Astrocyte (in vitro differentiated cells and primary cell): ENCODE measurements around the gene PYGM. TPM values are rescaled to one million over a fixed set of nuclear protein-coding genes. Genes with fewer than 3 reads are reported as not detected.
A peak's percentile ranks its signal among the peaks of the same experiment; 100 is the strongest.

Experiments used
- DNase-seq: peaks from one replicate; pipeline ENCODE4 v3.0.0-alpha.2; 2010; ENCODE audit warnings: low read depth
- FAIRE-seq: peaks from 2 replicates; lab custom pipeline; 2011; peaks lifted over from hg19 to GRCh38; lab: Jason Lieb, UNC
- H2AFZ ChIP-seq: 2 replicates; pipeline ENCODE4 v1.6.0; 2012; ENCODE audit warnings: low read depth, low read length, inconsistent platforms
- H3K27ac ChIP-seq: 2 replicates; pipeline ENCODE4 v1.5.1; 2011; ENCODE audit warnings: low read depth, low read length, inconsistent platforms
- H3K27me3 ChIP-seq: 2 replicates; pipeline ENCODE4 v1.6.0; 2011; ENCODE audit warnings: low read length, inconsistent platforms; ENCODE audit not compliant: insufficient read depth
- H3K36me3 ChIP-seq: 2 replicates; pipeline ENCODE4 v1.5.1; 2011; ENCODE audit warnings: low read length, inconsistent platforms; ENCODE audit not compliant: insufficient read depth
- H3K4me1 ChIP-seq: 2 replicates; pipeline ENCODE4 v1.5.1; 2011; ENCODE audit warnings: low read length, inconsistent platforms; ENCODE audit not compliant: insufficient read depth
- H3K4me2 ChIP-seq: 2 replicates; pipeline ENCODE4 v1.6.0; 2012; ENCODE audit warnings: low read length, inconsistent platforms
- H3K4me3 ChIP-seq: 2 replicates; pipeline ENCODE4 v1.5.1; 2011; ENCODE audit warnings: low read depth, mild to moderate bottlenecking, low read length, inconsistent platforms; ENCODE audit not compliant: insufficient read depth
- H3K79me2 ChIP-seq: 2 replicates; pipeline ENCODE4 v1.6.0; 2012; ENCODE audit warnings: mild to moderate bottlenecking, low read length, inconsistent platforms; ENCODE audit not compliant: insufficient read depth
- H3K9ac ChIP-seq: 2 replicates; pipeline ENCODE4 v1.6.0; 2012; ENCODE audit warnings: mild to moderate bottlenecking, low read length, inconsistent platforms
- H3K9me3 ChIP-seq: 2 replicates; pipeline ENCODE4 v1.5.1; 2012; ENCODE audit warnings: low read depth, mild to moderate bottlenecking, low read length, inconsistent platforms; ENCODE audit not compliant: insufficient read depth
- H4K20me1 ChIP-seq: 2 replicates; pipeline ENCODE4 v1.6.0; 2012; ENCODE audit warnings: low read length, inconsistent platforms; ENCODE audit not compliant: insufficient read depth
- H3K27ac Mint-ChIP-seq: one replicate; pipeline ENCODE4 v1.8.0; 2021; ENCODE audit warnings: mild to moderate bottlenecking, mixed read lengths; ENCODE audit not compliant: unreplicated experiment
- H3K27me3 Mint-ChIP-seq: one replicate; pipeline ENCODE4 v1.8.0; 2021; ENCODE audit warnings: low read depth, mixed read lengths; ENCODE audit not compliant: unreplicated experiment
- H3K36me3 Mint-ChIP-seq: one replicate; pipeline ENCODE4 v1.8.0; 2021; ENCODE audit warnings: low read depth, mixed read lengths; ENCODE audit not compliant: unreplicated experiment
- H3K4me1 Mint-ChIP-seq: one replicate; pipeline ENCODE4 v1.8.0; 2021; ENCODE audit warnings: low read depth, mixed read lengths; ENCODE audit not compliant: unreplicated experiment
- H3K4me3 Mint-ChIP-seq: one replicate; pipeline ENCODE4 v1.8.0; 2021; ENCODE audit warnings: mild to moderate bottlenecking, moderate library complexity, mixed read lengths; ENCODE audit not compliant: unreplicated experiment
- H3K9me3 Mint-ChIP-seq: one replicate; pipeline ENCODE4 v1.8.0; 2021; ENCODE audit warnings: mild to moderate bottlenecking, mixed read lengths; ENCODE audit not compliant: unreplicated experiment
- CTCF ChIP-seq: IDR thresholded peaks from 2 replicates; pipeline ENCODE4 v1.5.1; 2011; ENCODE audit warnings: low read depth, mild to moderate bottlenecking, inconsistent platforms, low read length, moderate library complexity; ENCODE audit not compliant: insufficient read depth
- EZH2 ChIP-seq: IDR thresholded peaks from 2 replicates; pipeline ENCODE4 v1.6.1; 2012; ENCODE audit warnings: mild to moderate bottlenecking, low read length, inconsistent platforms; ENCODE audit not compliant: insufficient read depth
- total RNA-seq: library from RNA; stranded (reverse); gene quantifications from 2 replicates; pipeline ENCODE4 v1.2.1, GENCODE V29; 2021

The PYGM gene
- total RNA-seq, 1 donor from 2014 or later: 0.68 TPM

DNA sequence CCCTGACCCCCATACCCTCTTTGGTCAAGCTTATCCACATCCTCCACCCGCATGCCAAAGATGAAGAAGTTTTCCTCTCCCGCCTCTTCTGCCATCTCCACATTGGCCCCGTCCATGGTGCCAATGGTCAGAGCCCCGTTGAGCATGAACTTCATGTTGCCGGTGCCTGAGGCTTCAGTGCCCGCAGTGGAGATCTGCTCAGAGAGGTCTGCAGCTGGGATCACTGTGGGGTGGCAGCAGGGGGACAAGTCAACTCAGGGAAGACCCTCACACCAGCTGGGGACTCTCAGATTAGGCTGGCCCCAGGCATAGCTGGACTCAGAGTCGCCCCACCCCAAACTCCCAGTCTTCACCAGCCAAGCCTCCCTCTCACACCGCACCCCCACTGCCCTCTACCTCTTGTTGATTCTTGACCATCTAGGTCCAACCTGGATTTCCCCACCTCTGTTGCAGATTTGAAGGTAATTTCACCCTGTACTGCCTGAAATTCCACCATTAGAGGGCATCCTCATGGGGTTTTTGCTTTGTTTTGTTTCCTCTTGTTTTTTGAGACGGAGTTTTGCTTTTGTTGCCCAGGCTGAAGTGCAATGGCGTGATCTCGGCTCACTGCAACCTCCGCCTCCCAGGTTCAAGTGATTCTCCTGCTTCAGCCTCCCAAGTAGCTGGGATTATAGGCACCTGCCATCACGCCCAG is 9.3 kb downstream of the PYGM start:
- TF ChIP-seq EZH2 (no peak), CTCF (peak; percentile 4)
- FAIRE-seq (no peak), DNase-seq (no peak)
- no peak overlapping the region for H3K27ac ChIP-seq
- Mint-ChIP-seq H3K27ac (peak overlapping the region; percentile 27), H3K36me3 (peaks cover 9% of the 10 kb centered on the region), H3K9me3 (no peaks in the 10 kb centered on the region), H3K4me1 (no peaks in the 10 kb centered on the region), H3K4me3 (no peak overlapping the region), H3K27me3 (peaks cover 14% of the 10 kb centered on the region)
- H3K36me3 ChIP-seq: no peaks in the 10 kb centered on the region
- H4K20me1 ChIP-seq: no peaks in the 10 kb centered on the region
- H3K9ac ChIP-seq: no peak overlapping the region
- no peaks in the 10 kb centered on the region for H3K79me2 ChIP-seq
- H3K4me1 ChIP-seq: peaks cover 4% of the 10 kb centered on the region
- no peak overlapping the region for H2AFZ ChIP-seq
- no peak overlapping the region for H3K4me2 ChIP-seq
- no peaks in the 10 kb centered on the region for H3K9me3 ChIP-seq
- H3K4me3 ChIP-seq: no peak overlapping the region
- H3K27me3 ChIP-seq: no peaks in the 10 kb centered on the region

DNA sequence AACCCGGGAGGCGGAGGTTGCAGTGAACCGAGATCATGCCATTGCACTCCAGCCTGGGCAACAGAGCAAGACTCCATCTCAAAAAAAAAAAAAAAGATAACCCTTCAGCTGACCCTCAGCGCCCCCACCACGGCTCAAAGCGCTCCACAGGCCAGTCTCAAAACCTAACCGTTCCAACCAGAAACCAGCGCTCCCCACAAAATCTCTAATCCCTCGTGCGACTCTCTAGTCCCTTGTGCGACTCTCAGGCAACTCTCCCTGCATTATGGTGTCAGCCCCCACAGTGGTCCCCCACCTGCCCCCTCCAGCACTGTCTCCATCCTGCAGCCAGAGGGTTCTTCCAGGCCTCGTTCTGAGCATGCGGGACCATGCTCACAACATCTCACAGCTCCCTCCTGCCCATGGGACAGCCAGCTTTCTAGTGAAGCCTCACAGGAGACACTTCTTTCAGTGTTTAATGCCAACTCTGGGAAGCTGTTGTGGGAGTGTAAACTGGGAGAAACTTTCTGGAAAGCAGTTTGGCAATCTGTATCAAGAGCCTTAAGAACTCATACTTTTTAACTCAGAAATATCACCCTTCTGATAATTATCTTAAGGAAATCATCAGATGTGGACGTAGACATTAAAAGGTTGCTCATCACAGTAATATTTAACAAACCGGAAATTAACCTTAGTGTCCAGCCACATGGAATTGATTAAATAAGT is 11.7 kb downstream of the PYGM start:
- Histone ChIP-seq H3K36me3 (no peaks in the 10 kb centered on the region), H2AFZ (no peak overlapping the region), H3K4me3 (no peak overlapping the region), H3K9ac (no peak overlapping the region), H3K27ac (no peak overlapping the region), H4K20me1 (peaks cover 5% of the 10 kb centered on the region), H3K4me1 (peaks cover 21% of the 10 kb centered on the region), H3K9me3 (no peaks in the 10 kb centered on the region), H3K27me3 (peaks cover 16% of the 10 kb centered on the region), H3K4me2 (no peak overlapping the region), H3K79me2 (no peaks in the 10 kb centered on the region)
- Mint-ChIP-seq H3K4me3 (no peak overlapping the region), H3K36me3 (peaks cover 9% of the 10 kb centered on the region), H3K9me3 (no peaks in the 10 kb centered on the region), H3K4me1 (peaks cover 2% of the 10 kb centered on the region), H3K27me3 (peaks cover 18% of the 10 kb centered on the region), H3K27ac (no peak overlapping the region)
- FAIRE-seq (no peak), DNase-seq (peak; percentile 55)
- TF ChIP-seq EZH2 (no peak), CTCF (no peak)

- no peak overlapping the region for H2AFZ ChIP-seq
- H3K9ac ChIP-seq: no peak overlapping the region
- peaks cover 13% of the 10 kb centered on the region for H3K27me3 Mint-ChIP-seq
- peaks cover 31% of the 10 kb centered on the region for H3K27me3 ChIP-seq
- peaks cover 24% of the 10 kb centered on the region for H3K4me1 ChIP-seq
- FAIRE-seq: no peak
- TF ChIP-seq CTCF (no peak), EZH2 (no peak)
- peaks cover 5% of the 10 kb centered on the region for H4K20me1 ChIP-seq
- H3K4me3 Mint-ChIP-seq: no peak overlapping the region
- no peaks in the 10 kb centered on the region for H3K79me2 ChIP-seq
- H3K27ac ChIP-seq: no peak overlapping the region
- H3K36me3 Mint-ChIP-seq: peaks cover 3% of the 10 kb centered on the region
- no peak for DNase-seq
- H3K4me2 ChIP-seq: no peak overlapping the region
- H3K36me3 ChIP-seq: no peaks in the 10 kb centered on the region
- no peaks in the 10 kb centered on the region for H3K9me3 ChIP-seq
- peaks cover 2% of the 10 kb centered on the region for H3K4me1 Mint-ChIP-seq
- no peak overlapping the region for H3K27ac Mint-ChIP-seq
- H3K4me3 ChIP-seq: no peak overlapping the region
- no peaks in the 10 kb centered on the region for H3K9me3 Mint-ChIP-seq
Observed at GRCh38 chr11:64746486-64746885, 13.3 kb downstream of the PYGM start.
